CD4-positive, alpha-beta T cell treated with Interleukin-17A for 1 hour (primary cell): Measurements from ENCODE around the gene SLCO2B1.

ENCODE experiments used
- DNase-seq: peaks from one replicate; pipeline ENCODE4 v3.0.0-alpha.2; 2020

SLCO2B1 gene

GRCh38 chr11:75163921-75164849 lies 13.3 kb downstream of the SLCO2B1 start:
- DNase-seq = no peak

- no peak for DNase-seq
Observed at GRCh38 chr11:75165721-75166120, 14.8 kb downstream of the SLCO2B1 start.

- DNase-seq = no peak
Observed at GRCh38 chr11:75166791-75167190, 15.9 kb downstream of the SLCO2B1 start.

GRCh38 chr11:75167617-75168016 lies 16.7 kb downstream of the SLCO2B1 start:
- DNase-seq = no peak

- DNase-seq = no peak
Observed at GRCh38 chr11:75169101-75169885, 18.4 kb downstream of the SLCO2B1 start.

- DNase-seq = no peak
Observed at GRCh38 chr11:75170516-75171201, 19.8 kb downstream of the SLCO2B1 start.

GRCh38 chr11:75173336-75173735 lies 22.4 kb downstream of the SLCO2B1 start:
- DNase-seq = no peak

- DNase-seq = no peak
Observed at GRCh38 chr11:75174781-75175370, 24.0 kb downstream of the SLCO2B1 start.

- DNase-seq = no peak
Observed at GRCh38 chr11:75182664-75183063, 31.8 kb downstream of the SLCO2B1 start.

- DNase-seq = no peak
Observed at GRCh38 chr11:75184051-75184450, 33.1 kb downstream of the SLCO2B1 start.

- DNase-seq = no peak
Observed at GRCh38 chr11:75184757-75185425, 34.0 kb downstream of the SLCO2B1 start.

- no peak for DNase-seq
Observed at GRCh38 chr11:75185866-75186265, 35.0 kb downstream of the SLCO2B1 start.

GRCh38 chr11:75186999-75187398 lies 36.1 kb downstream of the SLCO2B1 start:
- no peak for DNase-seq

GRCh38 chr11:75188671-75189070 lies 37.8 kb downstream of the SLCO2B1 start:
- no peak for DNase-seq

GRCh38 chr11:75189108-75189507 lies 38.2 kb downstream of the SLCO2B1 start:
- DNase-seq = no peak

GRCh38 chr11:75189911-75190310 lies 39.0 kb downstream of the SLCO2B1 start:
- no peak for DNase-seq

GRCh38 chr11:75190652-75191329 lies 39.9 kb downstream of the SLCO2B1 start:
- no peak for DNase-seq

GRCh38 chr11:75191330-75191717 lies 40.4 kb downstream of the SLCO2B1 start:
- no peak for DNase-seq

GRCh38 chr11:75193271-75193670 lies 42.4 kb downstream of the SLCO2B1 start:
- DNase-seq = no peak

- DNase-seq = no peak
Observed at GRCh38 chr11:75193711-75194110, 42.8 kb downstream of the SLCO2B1 start.

GRCh38 chr11:75194147-75194546 lies 43.2 kb downstream of the SLCO2B1 start:
- DNase-seq = no peak
